ENCODE data around the gene FOXP1. TPM values are rescaled to one million over a fixed set of nuclear protein-coding genes. Genes with fewer than 3 reads are reported as not detected.

FOXP1 gene
- total and polyA plus RNA-seq, 2 experiments from 2014 or later, result 76.8 to 99.8 TPM

GRCh38 chr3:71154846-71155245, 428.7 kb downstream of the FOXP1 start:
- no peaks in the 10 kb centered on the region for H3K27me3 ChIP-seq
- H3K27ac ChIP-seq, result peak overlapping the region; percentile 86
- H3K36me3 ChIP-seq (replicated peaks; ENCODE audit: insufficient read depth, low read depth), result no peaks in the 10 kb centered on the region
- H4K20me1 ChIP-seq (ENCODE audit: insufficient read depth, poor library complexity, severe bottlenecking), result no peaks in the 10 kb centered on the region
- no peak for DNase-seq (ENCODE audit: low spot score)
- H3K9me2 ChIP-seq (replicated peaks; ENCODE audit: insufficient read depth), result no peaks in the 10 kb centered on the region
- no peak for TF ChIP-seq EZH2phosphoT487 (IDR thresholded peaks at IDR 0.05; ENCODE audit: low read depth, severe bottlenecking, unreplicated experiment)
- TF ChIP-seq CTCF (IDR thresholded peaks at IDR 0.05; ENCODE audit: poor library complexity), result no peak
- no peak for TF ChIP-seq EZH2 (IDR thresholded peaks at IDR 0.05; ENCODE audit: borderline replicate concordance)
- H3K79me2 ChIP-seq, result peaks cover 47% of the 10 kb centered on the region
- H3K4me1 ChIP-seq (ENCODE audit: insufficient read depth), result peaks cover 29% of the 10 kb centered on the region
- H3K4me2 ChIP-seq, result no peak overlapping the region
- H3K4me3 ChIP-seq, result no peak overlapping the region
- H3K9me3 ChIP-seq (ENCODE audit: low read depth), result no peaks in the 10 kb centered on the region
- no peak overlapping the region for H2AFZ ChIP-seq

DNA sequence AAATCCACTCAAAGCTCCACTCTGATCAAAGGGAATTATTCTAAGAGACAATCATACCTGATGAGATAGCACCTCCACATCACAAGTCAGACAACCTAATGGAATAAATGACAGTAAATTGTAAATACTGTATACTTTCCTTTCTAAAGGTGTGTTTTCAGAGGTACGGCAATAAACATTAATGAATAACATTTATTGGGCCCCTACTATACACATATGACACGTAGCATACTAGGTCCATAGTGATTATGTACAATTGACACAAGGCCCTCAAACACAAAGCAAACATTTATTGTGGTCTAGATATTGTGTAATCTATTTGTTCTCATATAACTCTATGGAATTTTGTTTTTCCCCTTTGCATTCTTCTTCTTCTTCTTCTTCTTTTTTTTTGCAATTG, 429.8 kb downstream of the FOXP1 start:
- DNase-seq (ENCODE audit: low spot score), result peak; percentile 43
- Histone ChIP-seq H4K20me1 (ENCODE audit: insufficient read depth, poor library complexity, severe bottlenecking) (no peaks in the 10 kb centered on the region), H3K36me3 (replicated peaks; ENCODE audit: insufficient read depth, low read depth) (no peaks in the 10 kb centered on the region), H3K27me3 (no peaks in the 10 kb centered on the region), H2AFZ (no peak overlapping the region), H3K4me2 (peak overlapping the region; percentile 47), H3K9me2 (replicated peaks; ENCODE audit: insufficient read depth) (no peaks in the 10 kb centered on the region), H3K9me3 (ENCODE audit: low read depth) (no peaks in the 10 kb centered on the region), H3K79me2 (peaks cover 49% of the 10 kb centered on the region), H3K4me3 (no peak overlapping the region), H3K27ac (peak overlapping the region; percentile 88), H3K4me1 (ENCODE audit: insufficient read depth) (peaks cover 20% of the 10 kb centered on the region)
- no peak for TF ChIP-seq EZH2phosphoT487 (IDR thresholded peaks at IDR 0.05; ENCODE audit: low read depth, severe bottlenecking, unreplicated experiment)
- TF ChIP-seq CTCF (IDR thresholded peaks at IDR 0.05; ENCODE audit: poor library complexity), result no peak
- no peak for TF ChIP-seq EZH2 (IDR thresholded peaks at IDR 0.05; ENCODE audit: borderline replicate concordance)
- WGBS (ENCODE audit: low lambda C conversion rate, missing lambda C conversion rate), result 47% methylated on average over 2 of the region's 2 CpGs

- H3K4me3 ChIP-seq, result no peak overlapping the region
- no peaks in the 10 kb centered on the region for H3K36me3 ChIP-seq (replicated peaks; ENCODE audit: insufficient read depth, low read depth)
- H4K20me1 ChIP-seq (ENCODE audit: insufficient read depth, poor library complexity, severe bottlenecking), result no peaks in the 10 kb centered on the region
- no peaks in the 10 kb centered on the region for H3K9me2 ChIP-seq (replicated peaks; ENCODE audit: insufficient read depth)
- no peak overlapping the region for H2AFZ ChIP-seq
- H3K9me3 ChIP-seq (ENCODE audit: low read depth), result no peaks in the 10 kb centered on the region
- peaks cover 50% of the 10 kb centered on the region for H3K79me2 ChIP-seq
- H3K27ac ChIP-seq, result peak overlapping the region; percentile 88
- no peaks in the 10 kb centered on the region for H3K27me3 ChIP-seq
- H3K4me1 ChIP-seq (ENCODE audit: insufficient read depth), result peaks cover 16% of the 10 kb centered on the region
- peak; percentile 71 for DNase-seq (ENCODE audit: low spot score)
- TF ChIP-seq CTCF (IDR thresholded peaks at IDR 0.05; ENCODE audit: poor library complexity) (no peak), EZH2phosphoT487 (IDR thresholded peaks at IDR 0.05; ENCODE audit: low read depth, severe bottlenecking, unreplicated experiment) (no peak), EZH2 (IDR thresholded peaks at IDR 0.05; ENCODE audit: borderline replicate concordance) (no peak)
- H3K4me2 ChIP-seq, result peak overlapping the region; percentile 47
- 50% methylated on average over 8 of the region's 8 CpGs for WGBS (ENCODE audit: low lambda C conversion rate, missing lambda C conversion rate)
Measured at GRCh38 chr3:71152892-71153265, 430.6 kb downstream of the FOXP1 start.
